ENCODE data around the gene GSDMA. TPM values are rescaled to one million over a fixed set of nuclear protein-coding genes. Genes with fewer than 3 reads are reported as not detected.

Gene GSDMA
- total RNA-seq, 1 donor from 2014 or later = not detected

DNA sequence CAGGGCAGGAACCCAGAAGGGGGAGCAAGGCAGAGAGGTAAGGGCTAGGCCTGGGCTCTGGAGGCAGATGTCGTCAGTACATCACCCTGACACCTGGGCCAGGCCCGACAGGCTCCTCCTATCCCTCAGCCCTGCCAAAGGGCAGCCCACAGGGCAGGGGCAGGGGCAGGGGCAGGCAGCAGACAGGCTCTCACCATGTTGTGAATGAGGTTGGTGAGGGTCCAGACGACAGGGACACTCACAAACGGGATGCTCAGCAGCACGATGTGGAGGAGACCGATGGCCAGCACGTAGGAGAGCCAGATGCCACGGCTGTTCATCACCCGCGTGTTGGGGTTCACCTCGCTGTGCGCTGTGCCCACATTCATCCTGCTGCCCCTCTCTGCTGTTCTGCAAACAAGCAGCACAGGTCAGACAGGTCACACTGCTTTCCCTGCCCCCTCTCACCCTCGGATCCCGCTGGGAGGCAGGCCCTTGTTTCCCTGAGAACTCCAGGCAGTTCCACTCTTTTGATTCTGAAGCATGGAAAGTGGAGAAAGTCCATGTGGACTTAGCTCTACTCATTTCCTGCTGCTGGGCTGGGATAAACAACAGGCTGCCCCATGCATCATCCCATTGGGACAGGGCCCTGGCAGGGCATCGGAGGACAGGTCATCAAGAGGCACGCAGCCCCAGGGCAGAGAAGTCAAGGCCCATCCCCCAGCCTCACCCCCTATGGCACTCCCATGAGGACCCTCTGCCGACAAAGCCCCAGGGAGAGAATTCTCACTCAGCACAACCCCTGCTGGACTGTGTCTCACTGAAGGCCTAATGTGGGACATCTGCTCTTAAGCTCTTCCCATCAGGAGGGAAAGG is 38.7 kb upstream of the GSDMA start:
- no peak for DNase-seq (ENCODE audit: low spot score)
- no peaks in the 10 kb centered on the region for H3K9me3 Mint-ChIP-seq (ENCODE audit: unreplicated experiment)
- H3K27ac Mint-ChIP-seq (ENCODE audit: unreplicated experiment) = no peak overlapping the region
- H3K27me3 Mint-ChIP-seq (ENCODE audit: unreplicated experiment) = peaks cover 6% of the 10 kb centered on the region
- H3K4me3 Mint-ChIP-seq (ENCODE audit: unreplicated experiment) = no peak overlapping the region
- H3K4me1 Mint-ChIP-seq (ENCODE audit: unreplicated experiment) = peaks cover 37% of the 10 kb centered on the region
- TF ChIP-seq, protein P1, sequence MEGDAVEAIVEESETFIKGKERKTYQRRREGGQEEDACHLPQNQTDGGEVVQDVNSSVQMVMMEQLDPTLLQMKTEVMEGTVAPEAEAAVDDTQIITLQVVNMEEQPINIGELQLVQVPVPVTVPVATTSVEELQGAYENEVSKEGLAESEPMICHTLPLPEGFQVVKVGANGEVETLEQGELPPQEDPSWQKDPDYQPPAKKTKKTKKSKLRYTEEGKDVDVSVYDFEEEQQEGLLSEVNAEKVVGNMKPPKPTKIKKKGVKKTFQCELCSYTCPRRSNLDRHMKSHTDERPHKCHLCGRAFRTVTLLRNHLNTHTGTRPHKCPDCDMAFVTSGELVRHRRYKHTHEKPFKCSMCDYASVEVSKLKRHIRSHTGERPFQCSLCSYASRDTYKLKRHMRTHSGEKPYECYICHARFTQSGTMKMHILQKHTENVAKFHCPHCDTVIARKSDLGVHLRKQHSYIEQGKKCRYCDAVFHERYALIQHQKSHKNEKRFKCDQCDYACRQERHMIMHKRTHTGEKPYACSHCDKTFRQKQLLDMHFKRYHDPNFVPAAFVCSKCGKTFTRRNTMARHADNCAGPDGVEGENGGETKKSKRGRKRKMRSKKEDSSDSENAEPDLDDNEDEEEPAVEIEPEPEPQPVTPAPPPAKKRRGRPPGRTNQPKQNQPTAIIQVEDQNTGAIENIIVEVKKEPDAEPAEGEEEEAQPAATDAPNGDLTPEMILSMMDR (IDR thresholded peaks at IDR 0.05; ENCODE audit: unreplicated experiment) = no peak
- H3K36me3 Mint-ChIP-seq (ENCODE audit: low read depth, unreplicated experiment) = peaks cover 16% of the 10 kb centered on the region

- Mint-ChIP-seq H3K9me3 (ENCODE audit: unreplicated experiment) (no peaks in the 10 kb centered on the region), H3K27me3 (ENCODE audit: unreplicated experiment) (peaks cover 3% of the 10 kb centered on the region), H3K36me3 (ENCODE audit: low read depth, unreplicated experiment) (peaks cover 16% of the 10 kb centered on the region), H3K4me3 (ENCODE audit: unreplicated experiment) (no peak overlapping the region), H3K27ac (ENCODE audit: unreplicated experiment) (no peak overlapping the region), H3K4me1 (ENCODE audit: unreplicated experiment) (peaks cover 39% of the 10 kb centered on the region)
- TF ChIP-seq, protein P1 (IDR thresholded peaks at IDR 0.05; ENCODE audit: unreplicated experiment) = no peak
- DNase-seq (ENCODE audit: low spot score) = no peak
Observed at GRCh38 chr17:39924691-39925055, 38.1 kb upstream of the GSDMA start.

- peaks cover 39% of the 10 kb centered on the region for H3K4me1 Mint-ChIP-seq (ENCODE audit: unreplicated experiment)
- H3K9me3 Mint-ChIP-seq (ENCODE audit: unreplicated experiment) = no peaks in the 10 kb centered on the region
- peak overlapping the region; percentile 94 for H3K4me3 Mint-ChIP-seq (ENCODE audit: unreplicated experiment)
- TF ChIP-seq, protein P1 (IDR thresholded peaks at IDR 0.05; ENCODE audit: unreplicated experiment) = no peak
- DNase-seq (ENCODE audit: low spot score) = no peak
- H3K27me3 Mint-ChIP-seq (ENCODE audit: unreplicated experiment) = peaks cover 3% of the 10 kb centered on the region
- H3K36me3 Mint-ChIP-seq (ENCODE audit: low read depth, unreplicated experiment) = peaks cover 16% of the 10 kb centered on the region
- no peak overlapping the region for H3K27ac Mint-ChIP-seq (ENCODE audit: unreplicated experiment)
Observed at GRCh38 chr17:39925282-39926134, 37.3 kb upstream of the GSDMA start.

GRCh38 chr17:39926135-39926587 is 36.6 kb upstream of the GSDMA start:
- Mint-ChIP-seq H3K4me3 (ENCODE audit: unreplicated experiment) (peak overlapping the region; percentile 94), H3K9me3 (ENCODE audit: unreplicated experiment) (no peaks in the 10 kb centered on the region), H3K4me1 (ENCODE audit: unreplicated experiment) (peaks cover 39% of the 10 kb centered on the region), H3K27me3 (ENCODE audit: unreplicated experiment) (peaks cover 3% of the 10 kb centered on the region), H3K27ac (ENCODE audit: unreplicated experiment) (peak overlapping the region; percentile 19), H3K36me3 (ENCODE audit: low read depth, unreplicated experiment) (peaks cover 16% of the 10 kb centered on the region)
- DNase-seq (ENCODE audit: low spot score) = no peak
- TF ChIP-seq, protein P1 (IDR thresholded peaks at IDR 0.05; ENCODE audit: unreplicated experiment) = no peak
